GM18951 (cell line): ENCODE measurements around the gene HOMEZ.
"Not testable (repeated sequence)": the region's sequence is repeated elsewhere in the genome, so short reads cannot be mapped to it uniquely, and the experiment has no call there.

Experiments used
- POLR2A ChIP-seq: IDR thresholded peaks from 4 replicates; pipeline ENCODE4 v1.6.1; 2011; ENCODE audit warnings: mild to moderate bottlenecking; ENCODE audit not compliant: insufficient read length, insufficient read depth; ENCODE audit errors: extremely low read depth
- in situ Hi-C: fragments of 300-500 bp; cut with MboI; formaldehyde crosslinking; loops from one replicate; pipeline ENCODE4 v1.12.0; 2022; ENCODE audit warnings: low sequenced_read_pairs, mixed read lengths, inconsistent platforms; ENCODE audit not compliant: unreplicated experiment

HOMEZ gene

GRCh38 chr14:23286020-23286901 lies at the start of gene HOMEZ:
Gene HOMEZ (minus strand): TSS chr14:23286132. CDS start chr14:23285952, 180 bp downstream.
- peak; percentile 80 for TF ChIP-seq POLR2A
- in situ Hi-C loops, result no loop called here

- TF ChIP-seq POLR2A, result no peak
- in situ Hi-C loops, result no loop called here
Observed at GRCh38 chr14:23335623-23336022, 49.7 kb upstream of the HOMEZ start.

- in situ Hi-C loops, result no loop called here
- no peak for TF ChIP-seq POLR2A
Observed at GRCh38 chr14:23327947-23328744, 42.2 kb upstream of the HOMEZ start.

- in situ Hi-C loops, result no loop called here
Observed at GRCh38 chr14:23326491-23327332, 40.8 kb upstream of the HOMEZ start.

GRCh38 chr14:23325746-23326145 lies 39.8 kb upstream of the HOMEZ start:
- in situ Hi-C loops, result not testable (repeated sequence)

More at GRCh38 chr14:23326491-23327332, 40.8 kb upstream of the HOMEZ start:
- TF ChIP-seq POLR2A, result no peak

- in situ Hi-C loops, result no loop called here
- no peak for TF ChIP-seq POLR2A
Observed at GRCh38 chr14:23324993-23325392, 39.1 kb upstream of the HOMEZ start.

- TF ChIP-seq POLR2A, result no peak
Observed at GRCh38 chr14:23324455-23324846, 38.5 kb upstream of the HOMEZ start.

GRCh38 chr14:23323838-23324454 lies 38.0 kb upstream of the HOMEZ start:
- TF ChIP-seq POLR2A, result no peak
- in situ Hi-C loops, result no loop called here

More at GRCh38 chr14:23324455-23324846, 38.5 kb upstream of the HOMEZ start:
- in situ Hi-C loops, result no loop called here

- in situ Hi-C loops, result no loop called here
- TF ChIP-seq POLR2A, result no peak
Observed at GRCh38 chr14:23322568-23323517, 36.9 kb upstream of the HOMEZ start.

- peak; percentile 25 for TF ChIP-seq POLR2A
- in situ Hi-C loops, result no loop called here
Observed at GRCh38 chr14:23321572-23322547, 35.9 kb upstream of the HOMEZ start.
